ENCODE data around the gene DOCK6.

- no peak for TF ChIP-seq BHLHE40 (IDR thresholded peaks at IDR 0.05; ENCODE audit: borderline replicate concordance)
- TF ChIP-seq ELF4 (IDR thresholded peaks at IDR 0.05) = no peak
- TF ChIP-seq HDGF (IDR thresholded peaks at IDR 0.05; ENCODE audit: borderline replicate concordance) = no peak
- no peak for TF ChIP-seq FOXK2 (IDR thresholded peaks at IDR 0.05)
- no peak for TF ChIP-seq ARNT (IDR thresholded peaks at IDR 0.05)
Measured at GRCh38 chr19:11201791-11202190, 60.5 kb downstream of the DOCK6 start.

Measured in HEK293T (cell line).